HepG2 (cell line): Measurements from ENCODE around the gene RELL1. TPM values are rescaled to one million over a fixed set of nuclear protein-coding genes. Genes with fewer than 3 reads are reported as not detected.

Source experiments
- HDAC1 ChIP-seq: sonication (generic); formaldehyde crosslinking; IDR thresholded peaks from 2 replicates; pipeline ENCODE4 v1.5.1; 2020; ENCODE audit warnings: mild to moderate bottlenecking, missing genetic modification reagents
- IRF2 ChIP-seq: IDR thresholded peaks from 2 replicates; pipeline ENCODE4 v1.6.1; 2018; ENCODE audit warnings: missing genetic modification reagents, missing compliant biosample characterization
- KIAA2018 ChIP-seq: sonication (generic); formaldehyde crosslinking; IDR thresholded peaks from 2 replicates; pipeline ENCODE4 v1.5.0; 2020; ENCODE audit warnings: mild to moderate bottlenecking, missing genetic modification reagents, borderline replicate concordance
- MTA3 ChIP-seq: sonication (generic); formaldehyde crosslinking; IDR thresholded peaks from 2 replicates; pipeline ENCODE4 v1.4.0; 2020; ENCODE audit warnings: missing genetic modification reagents
- MXD4 ChIP-seq: IDR thresholded peaks from 2 replicates; pipeline ENCODE4 v1.6.1; 2016; ENCODE audit warnings: mild to moderate bottlenecking, missing biosample characterization, missing genetic modification reagents
- NCOR1 ChIP-seq: fragments of 200-600 bp; sonication (generic); IDR thresholded peaks from 2 replicates; pipeline ENCODE4 v1.7.0; 2017; ENCODE audit warnings: antibody characterized with exemption, low read length, borderline replicate concordance
- NFYB ChIP-seq: sonication (generic); formaldehyde crosslinking; IDR thresholded peaks from 2 replicates; pipeline ENCODE4 v1.4.0; 2020; ENCODE audit warnings: missing genetic modification reagents
- PPARG ChIP-seq: conservative IDR thresholded peaks from 2 replicates; pipeline ENCODE4 v1.6.1; 2016; ENCODE audit warnings: missing biosample characterization, missing genetic modification reagents
- SMARCE1 ChIP-seq: fragments of 450-650 bp; IDR thresholded peaks from 2 replicates; pipeline ENCODE4 v1.6.1; 2017; ENCODE audit warnings: borderline replicate concordance
- STAT5B ChIP-seq: sonication (generic); formaldehyde crosslinking; IDR thresholded peaks from 2 replicates; pipeline ENCODE4 v1.4.0; 2020; ENCODE audit warnings: missing genetic modification reagents
- TBX3 ChIP-seq: fragments of 450-650 bp; IDR thresholded peaks from 2 replicates; pipeline ENCODE4 v1.6.1; 2017; ENCODE audit warnings: antibody characterized with exemption, mild to moderate bottlenecking, inconsistent platforms, borderline replicate concordance
- TIGD3 ChIP-seq: sonication (generic); formaldehyde crosslinking; IDR thresholded peaks from 2 replicates; pipeline ENCODE4 v1.5.1; 2020; ENCODE audit warnings: mild to moderate bottlenecking, missing genetic modification reagents, borderline replicate concordance
- ZBED4 ChIP-seq: sonication (generic); formaldehyde crosslinking; IDR thresholded peaks from 2 replicates; pipeline ENCODE4 v1.4.0; 2020; ENCODE audit warnings: missing genetic modification reagents, borderline replicate concordance
- ZNF276 ChIP-seq: sonication (generic); formaldehyde crosslinking; IDR thresholded peaks from 2 replicates; pipeline ENCODE4 v1.4.0; 2020; ENCODE audit warnings: mild to moderate bottlenecking, low read depth, missing genetic modification reagents
- ZNF589 ChIP-seq: sonication (generic); formaldehyde crosslinking; conservative IDR thresholded peaks from 2 replicates; pipeline ENCODE4 v1.8.0; 2022; ENCODE audit warnings: mild to moderate bottlenecking, moderate library complexity, missing genetic modification reagents
- polyA plus RNA-seq, 8 experiments: library from polyadenylated mRNA; depleted of rRNA in 3 of 8; stranded (reverse) in 7 of 8; unstranded in 1 of 8; fragments of >200 nt; fragmentation: Illumina TruSeq in 4 of 8; extraction: Trizol in 4 of 8; gene quantifications; 2 replicates each; pipeline versions ENCODE4 v1.2.1 to v1.2.3, GENCODE V29; 2011 to 2016; ENCODE audit warnings: low read depth in 4 of 8, missing spikeins in 1 of 8, mixed read lengths in 1 of 8; ENCODE audit not compliant: insufficient read depth in 1 of 8
- total RNA-seq, 5 experiments: library from RNA; depleted of rRNA; stranded (reverse); fragments of >200 nt; fragmentation: Illumina TruSeq; extraction: Trizol; gene quantifications; 2 replicates each; pipeline ENCODE4 v1.2.3, GENCODE V29; 2016; ENCODE audit warnings: low read depth in 1 of 5

The RELL1 gene
- total and polyA plus RNA-seq, 2 of the 13 experiments (the other 11 are each of a cell fraction or from before 2014, with no cell fraction given), result 8.4 to 58.4 TPM

GRCh38 chr4:37662861-37663390 is 23.2 kb downstream of the RELL1 start (continued):
- TF ChIP-seq NFYB (CRISPR knock-in tag) (no peak), TBX3 (no peak), HDAC1 (peak; percentile 51), STAT5B (no peak), IRF2 (no peak), ZNF589 (CRISPR knock-in tag) (no peak), KIAA2018 (CRISPR knock-in tag) (no peak), TIGD3 (no peak), PPARG (CRISPR knock-in tag) (peak; percentile 51; the same call in 1 of the 2 replicates), ZBED4 (no peak), MTA3 (CRISPR knock-in tag) (no peak), MXD4 (no peak), ZNF276 (CRISPR knock-in tag) (no peak), SMARCE1 (no peak), NCOR1 (peak; percentile 42)
